NCI-H187 treated with DMSO at 0.1 percent for 48 hours (cell line): ENCODE results near the gene MAP2K1.
"Not testable (repeated sequence)": the region's sequence is repeated elsewhere in the genome, so short reads cannot be mapped to it uniquely, and the experiment has no call there.

ENCODE experiments used
- DNase-seq: peaks from one replicate; lab custom pipeline; 2025; lab: John Stamatoyannopoulos, UW

Gene MAP2K1

GRCh38 chr15:66386204-66387123 is at the start of gene MAP2K1:
Gene MAP2K1, plus strand, starts transcription at chr15:66386912. Its CDS starts 436 bp downstream, at chr15:66387348.
- DNase-seq, result peak; percentile 51

- not testable (repeated sequence) for DNase-seq
Measured at GRCh38 chr15:66348530-66348929, 38.2 kb upstream of the MAP2K1 start.

- DNase-seq, result no peak
Measured at GRCh38 chr15:66356077-66356358, 30.7 kb upstream of the MAP2K1 start.

- DNase-seq, result peak; percentile 21
Measured at GRCh38 chr15:66356359-66357236, 30.1 kb upstream of the MAP2K1 start, which contains the start of gene TIPIN. Gene TIPIN, minus strand, starts transcription at chr15:66356685. Its CDS starts 3,738 bp downstream, at chr15:66352947.

- DNase-seq, result no peak
Measured at GRCh38 chr15:66359740-66360139, 27.0 kb upstream of the MAP2K1 start.

- not testable (repeated sequence) for DNase-seq
Measured at GRCh38 chr15:66361745-66362460, 24.8 kb upstream of the MAP2K1 start.

- DNase-seq, result no peak
Measured at GRCh38 chr15:66362776-66363175, 23.9 kb upstream of the MAP2K1 start.

- no peak for DNase-seq
Measured at GRCh38 chr15:66364944-66365528, 21.7 kb upstream of the MAP2K1 start.

- DNase-seq, result no peak
Measured at GRCh38 chr15:66369773-66370651, 16.7 kb upstream of the MAP2K1 start.

- no peak for DNase-seq
Measured at GRCh38 chr15:66374179-66374578, 12.5 kb upstream of the MAP2K1 start.

GRCh38 chr15:66378814-66379430 is 7.8 kb upstream of the MAP2K1 start:
- no peak for DNase-seq

- DNase-seq, result not testable (repeated sequence)
Measured at GRCh38 chr15:66381376-66381775, 5.3 kb upstream of the MAP2K1 start.

GRCh38 chr15:66387163-66388042 is 691 bp downstream of the MAP2K1 start:
- DNase-seq, result no peak

- no peak for DNase-seq
Measured at GRCh38 chr15:66388043-66388363, 1.3 kb downstream of the MAP2K1 start.

- DNase-seq, result no peak
Measured at GRCh38 chr15:66388576-66388975, 1.9 kb downstream of the MAP2K1 start.

GRCh38 chr15:66389098-66389858 is 2.6 kb downstream of the MAP2K1 start:
- no peak for DNase-seq

GRCh38 chr15:66389859-66390381 is 3.2 kb downstream of the MAP2K1 start:
- DNase-seq, result no peak

- DNase-seq, result no peak
Measured at GRCh38 chr15:66390678-66391077, 4.0 kb downstream of the MAP2K1 start.
